Measurements from ENCODE around the gene TMEM231.
"Not testable (repeated sequence)": the region's sequence is repeated elsewhere in the genome, so short reads cannot be mapped to it uniquely, and the experiment has no call there.

- TF ChIP-seq CTCF (IDR thresholded peaks at IDR 0.05); POLR2AphosphoS5 (IDR thresholded peaks at IDR 0.05; ENCODE audit: low read depth, low read length); SIN3A (IDR thresholded peaks at IDR 0.05; ENCODE audit: borderline replicate concordance, insufficient read depth, low read depth, low read length); REST (IDR thresholded peaks at IDR 0.05; ENCODE audit: insufficient read depth in 1 of 2, low read depth in 2 of 2, low read length in 1 of 2); TCF7L2 (IDR thresholded peaks at IDR 0.05; ENCODE audit: low read depth, low read length): not testable (repeated sequence)
Measured at GRCh38 chr16:75542462-75542861, 13.6 kb downstream of the TMEM231 start.
